ENCODE measurements around the gene FTO.

DNA sequence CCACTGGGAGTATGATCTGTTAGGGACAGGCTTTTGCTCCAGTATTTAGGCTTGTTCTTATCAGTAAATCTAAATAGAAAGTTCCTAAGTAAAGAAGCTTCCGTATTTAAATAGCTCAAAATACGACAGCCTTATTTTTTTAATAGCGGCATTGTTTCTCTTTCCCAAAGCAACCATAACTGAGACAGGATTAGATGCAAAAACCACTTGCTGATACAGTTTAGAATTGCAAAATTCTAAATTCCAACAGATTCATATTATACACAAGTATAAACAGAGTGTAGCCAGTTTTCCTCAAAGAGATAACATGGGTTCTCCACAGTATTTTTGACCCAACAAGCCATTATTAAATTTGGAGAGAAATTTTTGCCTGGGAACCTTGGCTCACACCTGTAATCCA is 276.7 kb downstream of the FTO start:
- TF ChIP-seq GATA2 (IDR thresholded peaks at IDR 0.05; ENCODE audit: low read depth, low read length): no peak
- no peak for TF ChIP-seq GATA3 (IDR thresholded peaks at IDR 0.05; ENCODE audit: low read depth, low read length)
